K562 (cell line): ENCODE results near the gene SIKE1. TPM values are rescaled to one million over a fixed set of nuclear protein-coding genes. Genes with fewer than 3 reads are reported as not detected.

Source experiments
- AFF4 ChIP-seq: sonication (generic); formaldehyde crosslinking; IDR thresholded peaks from 2 replicates; pipeline ENCODE4 v1.8.0; 2023; ENCODE audit warnings: mild to moderate bottlenecking, missing genetic modification reagents
- ARID4B ChIP-seq: sonication (generic); formaldehyde crosslinking; IDR thresholded peaks from 2 replicates; pipeline ENCODE4 v1.8.0; 2022; ENCODE audit warnings: mild to moderate bottlenecking, missing genetic modification reagents
- CBFA2T3 ChIP-seq: fragments of 450-650 bp; IDR thresholded peaks from 2 replicates; pipeline ENCODE4 v1.6.1; 2017
- CCNT2 ChIP-seq: IDR thresholded peaks from 2 replicates; pipeline ENCODE4 v1.6.1; 2011; ENCODE audit warnings: borderline replicate concordance, low read depth, mild to moderate bottlenecking, moderate library complexity, mixed read lengths, low read length; ENCODE audit not compliant: insufficient read length; ENCODE audit errors: extremely low read depth
- E2F3 ChIP-seq: fragments of 250-450 bp; sonication (Bioruptor Pico); IDR thresholded peaks from 2 replicates; pipeline ENCODE4 v1.4.0; 2020; ENCODE audit warnings: mild to moderate bottlenecking
- ETV5 ChIP-seq: sonication (generic); formaldehyde crosslinking; IDR thresholded peaks from 2 replicates; pipeline ENCODE4 v1.4.0; 2020; ENCODE audit warnings: low read depth, mild to moderate bottlenecking, missing genetic modification reagents
- NCOA6 ChIP-seq: fragments of 450-650 bp; IDR thresholded peaks from 2 replicates; pipeline ENCODE4 v1.6.1; 2017; ENCODE audit warnings: mild to moderate bottlenecking
- NUFIP1 ChIP-seq: fragments of 450-650 bp; IDR thresholded peaks from 2 replicates; pipeline ENCODE4 v1.6.1; 2018; ENCODE audit not compliant: partially characterized antibody
- SIN3B ChIP-seq: fragments of 450-650 bp; IDR thresholded peaks from 2 replicates; pipeline ENCODE4 v1.6.1; 2017; ENCODE audit warnings: low read depth, mild to moderate bottlenecking, moderate library complexity
- ZBTB1 ChIP-seq: sonication (generic); formaldehyde crosslinking; IDR thresholded peaks from 2 replicates; pipeline ENCODE4 v1.8.1; 2023; ENCODE audit warnings: missing genetic modification reagents, low read depth, mild to moderate bottlenecking, borderline replicate concordance
- ZC3H4 ChIP-seq: sonication (generic); formaldehyde crosslinking; IDR thresholded peaks from 2 replicates; pipeline ENCODE4 v1.9.0; 2021; ENCODE audit warnings: missing genetic modification reagents, borderline replicate concordance
- ZNF354B ChIP-seq: fragments of 250-450 bp; sonication (Bioruptor Pico); IDR thresholded peaks from 2 replicates; pipeline ENCODE4 v1.4.0; 2020
- ZNF644 ChIP-seq: fragments of 200-800 bp; sonication (Bioruptor generic); IDR thresholded peaks from 2 replicates; pipeline ENCODE4 v1.6.1; 2016; ENCODE audit warnings: low read depth, missing genetic modification characterization, missing compliant biosample characterization
- ZZZ3 ChIP-seq: fragments of 450-650 bp; IDR thresholded peaks from 2 replicates; pipeline ENCODE4 v1.6.1; 2016; ENCODE audit warnings: antibody characterized with exemption, mild to moderate bottlenecking, moderate library complexity
- polyA plus RNA-seq, 8 experiments: library from polyadenylated mRNA; depleted of rRNA in 4 of 8; stranded (reverse) in 5 of 8; unstranded in 3 of 8; fragments of >200 nt; fragmentation: Nextera tagmentation in 2 of 8; fragmentation: Illumina TruSeq in 1 of 8; extraction: Ambion mirVana in 2 of 8; extraction: Trizol in 1 of 8; gene quantifications; 2 replicates each; pipeline versions ENCODE4 v1.2.1 to v1.2.3, GENCODE V29; 2011 to 2014; ENCODE audit warnings: inconsistent platforms in 1 of 8, missing spikeins in 1 of 8
- total RNA-seq, 7 experiments: library from RNA; depleted of rRNA in 6 of 7; stranded (reverse); fragments of >200 nt in 6 of 7; fragmentation: Illumina TruSeq in 2 of 7; extraction: Trizol in 2 of 7; gene quantifications; 2 replicates each; pipeline versions ENCODE4 v1.2.1 to v1.2.3, GENCODE V29; 2011 to 2021; ENCODE audit warnings: low replicate concordance in 1 of 7
- TF ChIP-seq, protein P1 (sequence below): sonication (generic); formaldehyde crosslinking; IDR thresholded peaks from 2 replicates; pipeline ENCODE4 v1.4.0; 2020; ENCODE audit warnings: mild to moderate bottlenecking, missing genetic modification reagents

The SIKE1 gene
- total and polyA plus RNA-seq, 9 of the 15 experiments (the other 6 are each of a cell fraction or from before 2014, with no cell fraction given): 21.8 to 144 (median 76.3) TPM

DNA sequence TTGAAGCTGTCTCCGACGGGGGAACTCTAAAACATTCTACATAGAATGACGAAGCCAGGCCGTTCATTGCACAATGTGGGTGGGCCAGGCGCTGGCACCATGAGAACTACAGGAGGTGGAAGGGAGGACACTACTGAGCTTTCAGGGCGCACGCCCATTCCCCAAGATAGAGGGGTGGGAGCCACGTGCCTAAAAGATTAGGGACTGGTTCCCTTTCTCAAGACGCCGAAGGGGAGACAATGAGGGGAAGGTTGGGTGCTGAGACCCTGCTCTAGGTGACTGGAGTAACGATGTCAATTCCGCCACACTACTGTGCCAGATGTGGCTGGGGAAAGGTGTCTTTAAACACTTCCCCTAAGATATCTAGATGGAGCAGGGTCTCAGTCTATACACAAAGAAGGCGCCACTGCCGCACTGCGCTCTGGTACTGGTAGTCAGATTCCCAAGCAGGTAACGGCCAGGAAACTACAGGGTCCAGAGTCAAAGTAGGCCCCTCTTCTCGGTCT lies 23.5 kb downstream of the SIKE1 start (continued):
- TF ChIP-seq, protein P1, sequence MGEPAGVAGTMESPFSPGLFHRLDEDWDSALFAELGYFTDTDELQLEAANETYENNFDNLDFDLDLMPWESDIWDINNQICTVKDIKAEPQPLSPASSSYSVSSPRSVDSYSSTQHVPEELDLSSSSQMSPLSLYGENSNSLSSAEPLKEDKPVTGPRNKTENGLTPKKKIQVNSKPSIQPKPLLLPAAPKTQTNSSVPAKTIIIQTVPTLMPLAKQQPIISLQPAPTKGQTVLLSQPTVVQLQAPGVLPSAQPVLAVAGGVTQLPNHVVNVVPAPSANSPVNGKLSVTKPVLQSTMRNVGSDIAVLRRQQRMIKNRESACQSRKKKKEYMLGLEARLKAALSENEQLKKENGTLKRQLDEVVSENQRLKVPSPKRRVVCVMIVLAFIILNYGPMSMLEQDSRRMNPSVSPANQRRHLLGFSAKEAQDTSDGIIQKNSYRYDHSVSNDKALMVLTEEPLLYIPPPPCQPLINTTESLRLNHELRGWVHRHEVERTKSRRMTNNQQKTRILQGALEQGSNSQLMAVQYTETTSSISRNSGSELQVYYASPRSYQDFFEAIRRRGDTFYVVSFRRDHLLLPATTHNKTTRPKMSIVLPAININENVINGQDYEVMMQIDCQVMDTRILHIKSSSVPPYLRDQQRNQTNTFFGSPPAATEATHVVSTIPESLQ: no peak
- no peak for TF ChIP-seq NCOA6
- no peak for TF ChIP-seq ZNF644 (tag)
- 0 out of 2 replicates have a peak, but pooled peaks have one; percentile 24 for TF ChIP-seq AFF4
- peak; percentile 19; the same call in 1 of the 2 replicates for TF ChIP-seq ETV5 (CRISPR knock-in tag)
- TF ChIP-seq ZC3H4 (CRISPR knock-in tag): peak; percentile 69; the same call in 1 of the 2 replicates
- no peak for TF ChIP-seq ZNF354B (CRISPR knock-in tag)
- peak; percentile 4; the same call in 1 of the 2 replicates for TF ChIP-seq SIN3B
- TF ChIP-seq E2F3 (CRISPR knock-in tag): no peak
- no peak for TF ChIP-seq NUFIP1
- TF ChIP-seq CBFA2T3: no peak
- peak; percentile 67; the same call in 1 of the 2 replicates for TF ChIP-seq ARID4B (CRISPR knock-in tag)
- TF ChIP-seq ZBTB1 (CRISPR knock-in tag): peak; percentile 59; the same call in 1 of the 2 replicates
- no peak for TF ChIP-seq ZZZ3
- no peak for TF ChIP-seq CCNT2
- TF ChIP-seq, all 486 proteins: peak for 27
